DMS114 treated with DMSO at 0.1 percent for 48 hours (cell line): ENCODE data around the gene RPH3AL.

Experiments used
- DNase-seq: peaks from one replicate; lab custom pipeline; 2025; ENCODE audit not compliant: unreplicated experiment; lab: John Stamatoyannopoulos, UW

Gene RPH3AL

GRCh38 chr17:353838-354234 lies 1.2 kb upstream of the RPH3AL start:
- DNase-seq: no peak

- no peak for DNase-seq
Observed at GRCh38 chr17:353213-353837, 718 bp upstream of the RPH3AL start.

GRCh38 chr17:351875-352420 lies 659 bp downstream of the RPH3AL start:
- no peak for DNase-seq

GRCh38 chr17:351449-351738 lies 1.2 kb downstream of the RPH3AL start:
- DNase-seq: no peak

GRCh38 chr17:350706-351448 lies 1.7 kb downstream of the RPH3AL start:
- no peak for DNase-seq

GRCh38 chr17:349666-350065 lies 2.9 kb downstream of the RPH3AL start:
- DNase-seq: no peak

GRCh38 chr17:348692-349425 lies 3.7 kb downstream of the RPH3AL start:
- DNase-seq: no peak

GRCh38 chr17:348012-348411 lies 4.6 kb downstream of the RPH3AL start:
- DNase-seq: no peak

- no peak for DNase-seq
Observed at GRCh38 chr17:347309-347899, 5.2 kb downstream of the RPH3AL start.

GRCh38 chr17:345992-346785 lies 6.4 kb downstream of the RPH3AL start:
- no peak for DNase-seq

GRCh38 chr17:345261-345660 lies 7.3 kb downstream of the RPH3AL start:
- no peak for DNase-seq

- no peak for DNase-seq
Observed at GRCh38 chr17:343875-344752, 8.5 kb downstream of the RPH3AL start.

GRCh38 chr17:343211-343610 lies 9.4 kb downstream of the RPH3AL start:
- DNase-seq: no peak

GRCh38 chr17:340074-340473 lies 12.5 kb downstream of the RPH3AL start:
- DNase-seq: no peak

- DNase-seq: no peak
Observed at GRCh38 chr17:339193-340061, 13.2 kb downstream of the RPH3AL start.

GRCh38 chr17:338442-339192 lies 14.0 kb downstream of the RPH3AL start:
- no peak for DNase-seq

- DNase-seq: no peak
Observed at GRCh38 chr17:337866-338265, 14.7 kb downstream of the RPH3AL start.

- DNase-seq: no peak
Observed at GRCh38 chr17:337453-337852, 15.2 kb downstream of the RPH3AL start.
